Uterus (tissue), 2 donors: ENCODE data around the gene CLTA.
"Not testable (repeated sequence)": the region's sequence is repeated elsewhere in the genome, so short reads cannot be mapped to it uniquely, and the experiment has no call there.

ENCODE experiments used
- CTCF ChIP-seq, 4 experiments: fragments of 200-600 bp in 2 of 4; fragments of 450-650 bp in 2 of 4; sonication (generic) in 2 of 4; IDR thresholded peaks; one replicate each; pipeline ENCODE4 v1.5.1; 2016 to 2019; ENCODE audit warnings: antibody characterized with exemption in 4 of 4, mild to moderate bottlenecking in 2 of 4, moderate library complexity in 1 of 4
- POLR2A ChIP-seq, 2 donors: fragments of 450-650 bp; IDR thresholded peaks; one replicate each; pipeline ENCODE4 v1.6.1; 2016; ENCODE audit warnings: antibody characterized with exemption in 2 of 2, mild to moderate bottlenecking in 1 of 2, moderate library complexity in 1 of 2

GRCh38 chr9:36239675-36240074 lies 49.0 kb downstream of the CLTA start:
- not testable (repeated sequence) for TF ChIP-seq CTCF, POLR2A (IDR thresholded peaks at IDR 0.05)
